ENCODE results near the gene FMN2.
"Not testable (repeated sequence)": the region's sequence is repeated elsewhere in the genome, so short reads cannot be mapped to it uniquely, and the experiment has no call there.

Gene FMN2

GRCh38 chr1:240320659-240321058 is 229.0 kb downstream of the FMN2 start:
- no peak for FAIRE-seq

GRCh38 chr1:240322943-240323342 is 231.3 kb downstream of the FMN2 start:
- no peak for FAIRE-seq

DNA sequence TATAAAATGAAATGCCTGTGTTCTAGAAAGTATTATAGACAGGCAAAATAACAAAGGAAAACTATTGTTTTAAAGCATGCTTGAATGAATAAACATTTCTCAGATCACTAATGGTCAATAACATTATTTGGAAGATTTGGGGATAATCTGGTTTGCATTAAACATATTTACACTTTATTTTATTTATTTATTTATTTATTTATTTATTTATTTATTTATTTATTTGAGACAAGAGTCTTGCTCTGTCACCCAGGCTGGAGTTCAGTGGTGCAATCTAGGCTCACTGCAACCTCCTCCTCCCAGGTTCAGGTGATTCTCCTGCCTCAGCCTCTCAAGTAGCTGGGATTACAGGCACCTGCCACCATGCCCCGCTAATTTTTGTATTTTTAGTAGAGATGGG is 236.7 kb downstream of the FMN2 start:
- FAIRE-seq: not testable (repeated sequence)

DNA sequence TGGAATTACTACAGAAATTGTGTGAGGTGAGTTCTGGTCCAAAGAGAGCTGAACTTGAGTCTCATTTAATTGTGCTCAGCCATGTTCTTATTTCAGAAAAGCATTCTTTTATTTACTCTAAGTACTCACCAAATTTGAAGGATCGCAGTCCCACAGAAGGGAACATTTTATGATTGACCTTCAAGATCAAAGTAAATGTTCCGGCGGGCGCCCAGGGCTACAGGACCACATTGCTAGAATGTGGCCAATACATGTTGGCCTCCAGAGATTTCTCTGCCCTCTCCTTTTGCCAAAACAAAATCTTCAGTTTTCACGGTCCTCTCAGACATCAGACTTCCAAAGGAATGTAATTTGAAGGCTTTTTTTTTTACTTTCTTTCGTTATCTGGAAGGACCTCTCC is 237.8 kb downstream of the FMN2 start:
- FAIRE-seq: no peak

GRCh38 chr1:240332672-240333071 is 241.0 kb downstream of the FMN2 start:
- no peak for FAIRE-seq

DNA sequence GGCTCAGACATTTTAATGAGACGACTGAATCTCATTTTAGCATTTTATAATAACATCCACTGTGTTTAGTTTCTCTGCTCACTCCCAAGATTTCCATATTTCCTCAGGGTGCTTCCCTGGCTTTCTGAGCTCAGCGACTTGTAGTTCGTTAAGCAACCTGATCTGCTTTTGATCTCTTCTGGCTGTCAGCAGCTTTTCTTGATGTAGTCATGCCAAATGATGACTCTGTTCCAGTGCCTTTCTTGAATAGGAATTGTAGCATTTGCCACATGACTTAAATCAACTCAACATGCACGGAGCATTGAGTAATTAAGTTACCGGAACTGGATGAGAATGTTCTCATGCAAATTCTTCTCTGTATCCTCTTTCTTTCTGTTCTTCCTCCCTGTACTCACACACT is 246.1 kb downstream of the FMN2 start:
- no peak for FAIRE-seq

GRCh38 chr1:240338837-240339236 is 247.2 kb downstream of the FMN2 start:
- no peak for FAIRE-seq

DNA sequence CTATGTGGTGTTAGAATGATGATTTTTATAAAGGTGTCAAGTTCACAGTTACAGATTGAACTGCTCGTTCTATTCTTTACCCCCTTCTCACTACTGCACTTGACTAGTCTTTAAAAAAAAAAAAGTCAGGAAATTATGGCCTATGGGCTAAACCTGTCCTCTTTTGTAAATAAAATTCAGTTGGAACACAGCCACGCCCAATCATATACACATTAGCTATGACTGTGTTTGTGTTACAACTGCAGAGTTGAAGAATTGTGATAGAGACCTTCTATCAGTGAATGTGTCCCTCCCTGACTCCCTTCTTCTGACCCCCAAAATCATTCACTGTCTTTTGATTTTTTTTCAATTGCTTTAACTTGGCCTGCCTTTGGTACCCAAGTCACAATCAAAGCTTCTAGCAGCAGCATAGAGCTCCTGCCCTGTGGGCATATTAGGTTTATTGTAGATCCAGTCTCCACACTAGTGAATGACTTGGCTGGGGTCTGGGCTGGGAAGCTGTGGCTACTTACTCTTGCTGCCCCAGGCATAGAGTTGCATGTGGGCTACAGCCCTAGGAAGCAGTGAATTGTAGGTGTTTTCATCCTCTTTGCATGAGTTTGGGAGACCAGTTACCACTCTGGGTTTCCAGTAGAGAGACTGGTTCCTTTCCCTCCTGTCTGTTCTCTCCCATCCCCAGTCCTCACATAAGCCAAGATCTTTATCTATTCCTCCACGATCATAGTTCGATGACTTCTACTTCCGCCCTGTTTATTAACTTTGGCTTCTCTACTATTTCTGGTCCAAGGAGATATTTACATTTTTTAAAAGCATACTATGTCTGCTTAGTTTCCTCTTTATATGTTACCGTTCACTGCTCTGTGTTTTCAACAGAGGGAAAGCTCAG is 249.9 kb downstream of the FMN2 start:
- no peak for FAIRE-seq

GRCh38 chr1:240342251-240342625 is 250.6 kb downstream of the FMN2 start:
- FAIRE-seq: no peak

GRCh38 chr1:240343045-240343444 is 251.4 kb downstream of the FMN2 start:
- no peak for FAIRE-seq

DNA sequence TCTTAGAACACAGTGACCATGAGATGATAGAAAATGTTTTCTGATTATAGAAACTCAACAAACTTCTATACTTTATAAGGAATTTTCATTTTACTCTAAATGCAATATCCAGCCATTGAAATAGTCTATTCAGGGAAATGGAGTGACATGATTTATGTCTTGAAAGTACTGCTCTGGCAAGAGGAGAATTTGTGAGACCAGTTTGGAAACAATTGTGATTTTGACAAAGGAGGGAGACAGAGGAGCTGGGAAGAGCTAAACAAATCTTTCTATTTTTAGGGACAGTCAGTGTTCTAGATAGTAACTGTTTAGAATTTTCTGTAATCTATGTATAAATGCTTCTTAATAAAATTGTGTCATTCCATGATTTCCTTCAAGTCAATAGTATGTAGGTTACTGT is 252.3 kb downstream of the FMN2 start:
- no peak for FAIRE-seq

- no peak for FAIRE-seq
Measured at GRCh38 chr1:240344918-240345317, 253.2 kb downstream of the FMN2 start.

GRCh38 chr1:240349695-240350094 is 258.0 kb downstream of the FMN2 start:
- no peak for FAIRE-seq

DNA sequence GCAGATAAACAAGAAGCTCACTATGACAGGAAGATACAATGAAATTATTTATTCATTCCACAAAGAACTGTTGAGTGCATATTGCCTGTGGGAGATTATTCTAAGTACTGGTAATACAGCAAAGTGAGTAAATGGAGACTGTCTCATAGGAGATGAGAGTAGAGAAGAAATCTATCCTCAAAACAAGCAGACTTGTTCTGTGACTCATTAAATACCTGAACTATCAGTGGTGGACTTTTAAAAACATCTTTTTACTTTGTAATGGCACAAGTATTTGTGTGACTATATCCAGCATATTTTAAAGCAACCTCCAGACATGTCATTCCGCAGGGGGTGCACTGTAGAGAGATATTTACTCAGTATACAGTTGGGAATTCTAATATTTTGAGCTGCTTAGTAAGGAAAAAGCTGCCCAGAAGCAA is 259.2 kb downstream of the FMN2 start:
- FAIRE-seq: no peak

GRCh38 chr1:240351690-240352089 is 260.0 kb downstream of the FMN2 start:
- no peak for FAIRE-seq

DNA sequence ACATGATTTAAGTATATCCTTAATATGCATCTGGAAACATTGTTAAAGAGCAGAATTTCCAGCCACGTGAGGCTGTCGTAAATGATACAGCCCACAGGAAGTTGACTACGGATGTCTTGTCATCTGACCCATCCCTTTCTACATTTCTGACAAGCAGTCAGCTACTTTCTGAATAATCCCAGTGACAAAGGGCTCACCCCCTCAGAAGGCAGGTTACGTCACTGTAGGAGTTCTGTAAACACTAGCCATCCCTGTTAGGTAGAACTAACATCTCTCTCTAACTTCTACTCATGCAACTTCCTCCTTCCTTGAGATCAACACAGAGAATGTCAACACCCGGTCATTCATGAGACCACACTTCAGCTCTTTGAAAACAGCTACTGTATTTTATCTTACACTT is 261.1 kb downstream of the FMN2 start:
- FAIRE-seq: no peak

- FAIRE-seq: no peak
Measured at GRCh38 chr1:240356568-240356967, 264.9 kb downstream of the FMN2 start.

DNA sequence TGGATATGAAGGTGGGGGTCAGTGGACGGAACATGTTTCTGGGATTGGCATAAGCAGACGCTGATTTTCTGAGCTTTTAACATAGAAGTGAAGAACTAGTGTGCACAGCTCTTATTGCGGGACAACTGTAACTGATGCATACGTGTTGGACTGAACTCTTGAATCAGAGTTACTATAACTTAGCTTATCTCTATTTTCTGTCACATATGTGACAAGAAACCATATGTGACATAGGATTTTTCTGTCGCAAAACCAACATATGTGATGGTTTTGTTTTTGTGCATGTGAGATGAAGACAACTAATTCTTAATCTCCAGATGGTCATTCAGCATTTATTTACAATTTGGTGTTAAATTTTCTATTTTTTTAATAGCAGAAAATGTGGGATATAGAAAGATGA is 270.4 kb downstream of the FMN2 start:
- FAIRE-seq: no peak

GRCh38 chr1:240362826-240363225 is 271.1 kb downstream of the FMN2 start:
- FAIRE-seq: no peak

DNA sequence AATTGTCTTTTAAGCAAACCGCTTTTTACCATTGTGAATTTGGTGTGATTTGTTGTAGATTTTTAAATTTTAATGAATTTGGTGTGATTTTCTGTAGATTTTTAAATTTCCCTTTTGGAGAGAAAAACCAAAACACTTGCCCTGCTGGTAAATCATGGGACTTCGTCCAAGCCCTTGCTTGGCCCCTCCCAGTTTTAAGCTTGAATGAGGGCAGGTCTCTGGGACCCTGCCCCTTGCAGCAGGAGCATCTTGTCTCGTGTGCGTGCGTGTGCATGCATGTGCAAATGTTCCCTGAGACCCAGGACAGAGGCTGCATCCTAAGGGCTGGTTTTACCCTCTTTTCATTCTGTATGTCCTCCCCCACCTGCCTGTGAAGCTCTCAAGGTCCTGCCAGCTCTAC is 271.6 kb downstream of the FMN2 start:
- no peak for FAIRE-seq

DNA sequence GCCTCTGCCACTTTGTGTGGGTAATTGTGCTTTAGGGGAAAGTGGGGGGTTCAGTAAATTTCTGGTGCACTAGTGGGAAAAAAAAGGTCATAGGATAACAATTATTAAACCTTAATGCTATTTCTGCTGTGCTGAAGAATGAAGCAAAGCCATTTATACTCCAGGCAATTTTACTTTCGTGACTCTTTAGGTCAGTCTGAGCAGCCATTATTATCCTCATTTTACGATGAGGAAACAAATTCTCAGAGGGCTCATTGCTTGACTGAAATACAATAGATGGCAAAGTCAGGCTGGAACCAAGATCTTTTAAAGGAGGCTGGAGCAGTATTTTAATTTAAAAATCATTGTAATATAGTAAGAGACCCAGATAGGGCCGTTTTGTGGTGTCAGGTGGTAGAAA is 272.2 kb downstream of the FMN2 start:
- FAIRE-seq: no peak

GRCh38 chr1:240366636-240367035 is 275.0 kb downstream of the FMN2 start:
- no peak for FAIRE-seq

- no peak for FAIRE-seq
Measured at GRCh38 chr1:240385551-240385950, 293.9 kb downstream of the FMN2 start.

DNA sequence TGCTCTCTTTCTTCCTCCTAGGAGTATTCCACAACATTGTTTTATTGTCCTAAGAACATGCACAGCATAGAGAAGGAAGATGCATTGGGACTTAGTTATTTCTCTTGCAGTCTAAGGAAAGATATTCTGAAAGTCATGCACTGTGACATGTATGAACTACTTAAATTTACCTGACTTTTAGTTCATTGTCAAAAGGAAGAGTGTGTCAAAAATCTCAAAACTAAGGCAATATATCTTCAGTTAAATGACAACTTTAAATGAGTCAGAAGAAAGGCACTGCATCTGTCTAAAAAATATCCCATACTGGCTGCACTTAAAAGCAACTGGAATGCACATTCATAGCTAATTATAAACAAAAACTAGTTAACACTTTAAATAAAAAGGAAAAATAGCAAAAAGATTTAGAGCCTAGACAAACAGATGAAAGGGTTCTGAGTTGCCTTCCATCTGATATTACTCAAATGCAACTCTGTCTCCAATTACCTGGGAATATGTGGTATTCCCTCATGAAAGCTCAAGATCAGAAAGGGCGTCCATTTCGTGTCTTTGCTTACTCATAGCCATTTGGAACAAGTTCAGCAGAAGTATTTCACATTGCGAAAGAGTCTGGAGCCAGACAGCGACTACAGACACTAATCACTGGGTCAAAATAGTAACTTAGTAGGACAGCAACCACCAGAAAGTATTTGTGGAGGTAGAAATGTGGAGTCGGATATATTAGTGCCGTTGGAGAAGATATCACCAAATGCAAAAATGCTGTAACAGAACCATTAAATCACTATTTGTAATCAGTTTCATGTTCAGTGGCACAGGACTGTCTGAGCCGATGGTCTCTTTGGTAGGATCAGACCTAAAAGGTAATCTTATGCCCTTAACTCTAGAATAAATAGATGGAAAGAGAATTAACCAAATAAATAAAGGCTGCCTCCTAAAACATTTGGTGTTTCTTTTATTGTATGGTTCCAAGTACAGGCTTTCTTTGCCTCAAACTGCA is 294.6 kb downstream of the FMN2 start:
- FAIRE-seq: no peak
